Measurements from ENCODE around the gene FYN. TPM values are rescaled to one million over a fixed set of nuclear protein-coding genes. Genes with fewer than 3 reads are reported as not detected.
"Not testable (repeated sequence)": the region's sequence is repeated elsewhere in the genome, so short reads cannot be mapped to it uniquely, and the experiment has no call there.

The FYN gene
- total RNA-seq, 1 donor from 2014 or later = 46.3 TPM

DNA sequence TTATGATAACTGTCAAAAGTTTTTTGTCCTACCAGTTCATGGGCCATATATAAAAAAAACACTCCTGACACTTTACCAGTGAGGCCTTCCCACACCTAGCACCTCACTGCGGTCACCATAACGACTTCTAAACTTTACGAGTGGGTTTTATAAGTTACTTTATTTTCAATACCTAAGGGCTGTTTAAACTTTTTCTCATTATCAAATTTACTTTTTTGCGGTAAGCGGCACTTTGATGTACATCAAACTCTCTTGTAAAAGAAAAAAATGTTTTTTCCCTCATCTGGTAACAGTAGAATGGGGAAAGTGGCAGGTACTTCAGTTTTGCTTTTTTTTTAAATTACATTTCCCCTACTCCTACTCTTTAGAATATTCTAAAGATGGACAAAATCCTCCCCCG, 36.2 kb downstream of the FYN start:
- intact Hi-C loops (cut with micrococcal nuclease) = no loop called here
- Histone ChIP-seq H3K27me3 (ENCODE audit: low read depth) (no peaks in the 10 kb centered on the region), H3K9me3 (replicated peaks) (no peaks in the 10 kb centered on the region), H3K4me3 (no peak overlapping the region), H3K27ac (replicated peaks) (no peak overlapping the region), H3K36me3 (no peaks in the 10 kb centered on the region), H3K4me1 (peaks cover 70% of the 10 kb centered on the region)
- no peak for DNase-seq
- TF ChIP-seq, protein P1, sequence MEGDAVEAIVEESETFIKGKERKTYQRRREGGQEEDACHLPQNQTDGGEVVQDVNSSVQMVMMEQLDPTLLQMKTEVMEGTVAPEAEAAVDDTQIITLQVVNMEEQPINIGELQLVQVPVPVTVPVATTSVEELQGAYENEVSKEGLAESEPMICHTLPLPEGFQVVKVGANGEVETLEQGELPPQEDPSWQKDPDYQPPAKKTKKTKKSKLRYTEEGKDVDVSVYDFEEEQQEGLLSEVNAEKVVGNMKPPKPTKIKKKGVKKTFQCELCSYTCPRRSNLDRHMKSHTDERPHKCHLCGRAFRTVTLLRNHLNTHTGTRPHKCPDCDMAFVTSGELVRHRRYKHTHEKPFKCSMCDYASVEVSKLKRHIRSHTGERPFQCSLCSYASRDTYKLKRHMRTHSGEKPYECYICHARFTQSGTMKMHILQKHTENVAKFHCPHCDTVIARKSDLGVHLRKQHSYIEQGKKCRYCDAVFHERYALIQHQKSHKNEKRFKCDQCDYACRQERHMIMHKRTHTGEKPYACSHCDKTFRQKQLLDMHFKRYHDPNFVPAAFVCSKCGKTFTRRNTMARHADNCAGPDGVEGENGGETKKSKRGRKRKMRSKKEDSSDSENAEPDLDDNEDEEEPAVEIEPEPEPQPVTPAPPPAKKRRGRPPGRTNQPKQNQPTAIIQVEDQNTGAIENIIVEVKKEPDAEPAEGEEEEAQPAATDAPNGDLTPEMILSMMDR (IDR thresholded peaks at IDR 0.05; ENCODE audit: borderline replicate concordance) = no peak

DNA sequence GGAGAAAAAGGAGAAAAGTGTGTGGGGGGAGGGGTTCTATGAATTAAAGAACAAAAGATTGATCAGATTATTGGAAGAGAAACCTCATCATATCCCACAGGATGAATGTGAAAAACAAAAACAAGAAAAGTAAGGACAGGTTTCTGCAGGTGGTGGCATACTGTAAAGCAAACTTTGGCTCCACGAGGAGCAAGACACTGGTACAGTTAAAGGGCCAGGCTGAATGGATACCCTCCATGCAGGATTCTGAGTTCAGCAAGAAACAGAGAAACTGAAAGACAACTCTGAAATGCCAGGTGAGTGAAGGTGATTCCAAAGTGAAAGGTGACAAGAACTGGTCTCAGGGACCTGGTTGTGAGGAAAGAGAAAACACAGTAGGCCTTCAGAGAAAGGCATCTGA, 37.4 kb downstream of the FYN start:
- Histone ChIP-seq H3K36me3 (no peaks in the 10 kb centered on the region), H3K4me3 (no peak overlapping the region), H3K27me3 (ENCODE audit: low read depth) (no peaks in the 10 kb centered on the region), H3K27ac (replicated peaks) (no peak overlapping the region), H3K4me1 (peaks cover 67% of the 10 kb centered on the region), H3K9me3 (replicated peaks) (no peaks in the 10 kb centered on the region)
- intact Hi-C loops (cut with micrococcal nuclease) = no loop called here
- TF ChIP-seq, protein P1 (IDR thresholded peaks at IDR 0.05; ENCODE audit: borderline replicate concordance) = no peak
- DNase-seq = no peak

DNA sequence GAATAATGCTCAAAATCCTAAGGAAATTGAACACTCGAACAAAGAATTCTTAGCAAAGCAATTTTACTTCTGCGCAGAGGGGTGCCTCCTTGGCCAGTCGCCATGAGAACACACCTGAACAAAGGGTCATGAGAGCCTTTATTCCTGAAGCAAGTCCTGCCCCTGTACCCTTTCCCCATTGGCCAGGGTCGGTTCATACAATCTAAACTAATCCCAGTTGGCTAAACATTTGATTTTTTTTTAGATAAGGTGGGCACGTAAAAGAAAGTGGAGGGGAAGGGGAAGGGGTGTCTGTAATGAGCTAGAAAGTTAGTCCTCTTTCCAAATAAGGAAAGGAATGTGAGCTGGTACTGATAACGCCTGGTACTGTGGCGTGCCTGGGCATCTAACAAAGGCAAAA, 37.9 kb downstream of the FYN start:
- H3K4me3 ChIP-seq; DNase-seq; H3K27ac ChIP-seq (replicated peaks); H3K36me3 ChIP-seq; intact Hi-C loops (cut with micrococcal nuclease); H3K27me3 ChIP-seq (ENCODE audit: low read depth); H3K9me3 ChIP-seq (replicated peaks): not testable (repeated sequence)
- peaks cover 66% of the 10 kb centered on the region for H3K4me1 ChIP-seq

DNA sequence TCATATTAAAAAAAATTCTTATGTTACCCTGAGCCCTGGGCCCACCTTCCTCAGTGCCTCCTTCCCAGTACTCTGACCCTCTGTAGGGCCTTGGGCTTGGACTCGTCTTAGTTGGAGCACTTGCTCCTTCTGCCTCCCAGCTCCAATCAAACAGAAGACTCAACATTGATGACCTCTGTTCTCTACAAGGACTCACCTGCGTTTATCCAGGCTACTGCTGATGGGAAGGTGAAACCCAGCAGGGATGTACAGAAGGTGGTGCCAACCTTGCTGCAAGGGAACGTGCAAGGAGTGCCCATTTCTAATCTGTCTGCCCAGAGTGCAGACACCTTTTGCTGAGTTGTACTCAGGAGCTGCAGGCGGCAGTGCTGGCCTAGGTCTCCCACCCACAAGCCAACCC, 38.9 kb downstream of the FYN start:
- no peak overlapping the region for H3K4me3 ChIP-seq
- TF ChIP-seq, protein P1 (IDR thresholded peaks at IDR 0.05; ENCODE audit: borderline replicate concordance) = no peak
- H3K9me3 ChIP-seq (replicated peaks) = no peaks in the 10 kb centered on the region
- H3K36me3 ChIP-seq = no peaks in the 10 kb centered on the region
- no peak overlapping the region for H3K27ac ChIP-seq (replicated peaks)
- DNase-seq = no peak
- peaks cover 69% of the 10 kb centered on the region for H3K4me1 ChIP-seq
- no peaks in the 10 kb centered on the region for H3K27me3 ChIP-seq (ENCODE audit: low read depth)
- intact Hi-C loops (cut with micrococcal nuclease) = no loop called here

DNA sequence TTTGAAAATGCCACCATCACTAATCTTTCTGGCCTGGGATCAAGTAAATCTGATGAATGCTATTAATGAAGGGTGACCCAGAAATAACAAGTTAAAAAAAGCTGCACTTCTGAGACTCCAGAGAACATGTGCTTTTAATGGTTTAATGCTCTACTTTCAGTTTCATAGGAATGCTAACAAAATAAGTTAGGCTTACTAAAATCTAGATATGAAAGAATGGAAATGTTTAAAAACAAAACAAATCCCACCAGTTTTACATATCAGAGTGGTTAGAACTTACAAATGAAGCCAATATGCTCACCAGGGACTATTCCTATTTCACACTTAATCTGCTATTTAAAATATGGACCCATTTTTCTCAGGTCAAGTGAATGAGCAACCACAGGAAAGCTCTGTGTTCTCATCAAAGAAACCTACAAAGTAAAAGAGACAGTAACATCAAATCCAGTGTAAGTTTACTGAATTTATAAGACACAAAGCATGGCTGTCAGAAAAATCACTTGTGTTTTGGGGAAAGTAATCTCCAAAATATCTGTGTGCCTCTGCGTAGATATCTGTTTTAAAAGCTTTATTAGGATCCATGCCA, 40.3 kb downstream of the FYN start:
- no peaks in the 10 kb centered on the region for H3K36me3 ChIP-seq
- DNase-seq = no peak
- intact Hi-C loops (cut with micrococcal nuclease) = no loop called here
- TF ChIP-seq, protein P1 (IDR thresholded peaks at IDR 0.05; ENCODE audit: borderline replicate concordance) = no peak
- H3K4me3 ChIP-seq = no peak overlapping the region
- H3K4me1 ChIP-seq = peaks cover 71% of the 10 kb centered on the region
- H3K9me3 ChIP-seq (replicated peaks) = no peaks in the 10 kb centered on the region
- H3K27ac ChIP-seq (replicated peaks) = peak overlapping the region; percentile 29
- H3K27me3 ChIP-seq (ENCODE audit: low read depth) = no peaks in the 10 kb centered on the region

DNA sequence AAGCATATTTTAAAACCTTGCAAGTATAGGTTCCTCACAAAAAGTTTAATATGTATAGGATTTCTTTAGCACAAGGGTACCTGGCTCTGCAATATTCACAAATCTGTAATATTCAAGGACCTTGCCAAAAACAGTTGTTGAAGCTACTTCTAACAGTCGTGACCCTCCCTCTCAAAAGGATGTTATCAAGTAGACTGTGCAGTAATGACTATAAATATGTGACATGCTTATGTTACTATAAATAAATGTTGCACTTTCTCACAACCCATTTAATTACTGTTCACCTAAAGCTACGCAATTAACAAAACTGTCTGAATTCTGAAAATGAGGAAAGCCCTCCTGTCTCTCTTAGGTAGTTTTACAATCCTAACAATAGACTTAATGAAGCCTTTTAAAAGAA, 41.8 kb downstream of the FYN start:
- DNase-seq = no peak
- H3K4me3 ChIP-seq = no peak overlapping the region
- H3K27me3 ChIP-seq (ENCODE audit: low read depth) = no peaks in the 10 kb centered on the region
- no peaks in the 10 kb centered on the region for H3K36me3 ChIP-seq
- H3K9me3 ChIP-seq (replicated peaks) = no peaks in the 10 kb centered on the region
- H3K27ac ChIP-seq (replicated peaks) = no peak overlapping the region
- H3K4me1 ChIP-seq = peaks cover 81% of the 10 kb centered on the region
- intact Hi-C loops (cut with micrococcal nuclease) = no loop called here
- TF ChIP-seq, protein P1 (IDR thresholded peaks at IDR 0.05; ENCODE audit: borderline replicate concordance) = no peak

All from left ventricle myocardium inferior (tissue), 1 donor.